Tibial nerve (tissue), 4 donors: Measurements from ENCODE around the gene SYNDIG1L.

Source experiments
- EP300 ChIP-seq, 2 donors: sonication (generic); formaldehyde crosslinking; IDR thresholded peaks; one replicate each; pipeline ENCODE4 v1.6.1; 2017; ENCODE audit warnings: antibody characterized with exemption in 2 of 2, mild to moderate bottlenecking in 1 of 2
- POLR2A ChIP-seq, 2 donors: fragments of 450-650 bp; IDR thresholded peaks; one replicate each; pipeline ENCODE4 v1.6.1; 2017; ENCODE audit warnings: antibody characterized with exemption in 2 of 2, mild to moderate bottlenecking in 2 of 2, moderate library complexity in 2 of 2
- TF ChIP-seq, protein P1 (sequence below), 5 experiments: fragments of 200-600 bp in 3 of 5; fragments of 450-650 bp in 2 of 5; sonication (generic) in 3 of 5; IDR thresholded peaks; one replicate each; pipeline ENCODE4 v1.5.1; 2016 to 2019; ENCODE audit warnings: antibody characterized with exemption in 5 of 5, mild to moderate bottlenecking in 3 of 5, moderate library complexity in 2 of 5

DNA sequence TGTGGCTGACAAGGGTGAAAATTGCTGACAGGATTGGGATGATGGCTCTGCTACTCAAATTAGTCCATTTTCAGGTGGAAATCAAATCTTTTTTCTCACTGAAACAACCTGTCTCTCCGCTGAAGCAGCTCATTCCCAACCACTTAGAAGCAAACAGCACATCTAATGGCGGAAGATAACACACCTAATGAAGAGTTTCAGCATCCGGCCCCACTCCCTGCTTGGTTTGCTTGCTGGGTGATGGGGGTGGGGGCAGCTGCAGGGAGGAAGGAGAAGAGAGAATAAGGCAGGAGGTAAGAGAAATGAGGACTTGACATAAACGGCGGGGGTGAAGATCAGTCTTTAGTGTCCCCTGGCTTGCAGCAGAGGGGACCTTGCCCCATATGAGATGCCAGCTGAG is 4.0 kb downstream of the SYNDIG1L start:
- TF ChIP-seq, protein P1, sequence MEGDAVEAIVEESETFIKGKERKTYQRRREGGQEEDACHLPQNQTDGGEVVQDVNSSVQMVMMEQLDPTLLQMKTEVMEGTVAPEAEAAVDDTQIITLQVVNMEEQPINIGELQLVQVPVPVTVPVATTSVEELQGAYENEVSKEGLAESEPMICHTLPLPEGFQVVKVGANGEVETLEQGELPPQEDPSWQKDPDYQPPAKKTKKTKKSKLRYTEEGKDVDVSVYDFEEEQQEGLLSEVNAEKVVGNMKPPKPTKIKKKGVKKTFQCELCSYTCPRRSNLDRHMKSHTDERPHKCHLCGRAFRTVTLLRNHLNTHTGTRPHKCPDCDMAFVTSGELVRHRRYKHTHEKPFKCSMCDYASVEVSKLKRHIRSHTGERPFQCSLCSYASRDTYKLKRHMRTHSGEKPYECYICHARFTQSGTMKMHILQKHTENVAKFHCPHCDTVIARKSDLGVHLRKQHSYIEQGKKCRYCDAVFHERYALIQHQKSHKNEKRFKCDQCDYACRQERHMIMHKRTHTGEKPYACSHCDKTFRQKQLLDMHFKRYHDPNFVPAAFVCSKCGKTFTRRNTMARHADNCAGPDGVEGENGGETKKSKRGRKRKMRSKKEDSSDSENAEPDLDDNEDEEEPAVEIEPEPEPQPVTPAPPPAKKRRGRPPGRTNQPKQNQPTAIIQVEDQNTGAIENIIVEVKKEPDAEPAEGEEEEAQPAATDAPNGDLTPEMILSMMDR (IDR thresholded peaks at IDR 0.05), result no peak
- no peak for TF ChIP-seq EP300 (IDR thresholded peaks at IDR 0.05)
- no peak for TF ChIP-seq POLR2A (IDR thresholded peaks at IDR 0.05)
